MCF 10A (cell line): ENCODE results near the gene CPT1B. TPM values are rescaled to one million over a fixed set of nuclear protein-coding genes. Genes with fewer than 3 reads are reported as not detected.

Experiments
- BruUV-seq: library from RNA; stranded (reverse); fragments of 400-500 nt; replicated peaks from 2 replicates; lab custom pipeline; 2021; lab: Mats Ljungman, UMichigan
- CTCF ChIA-PET: fragments of 300-600 bp; sonication (Branson Sonifier 250); formaldehyde crosslinking; extraction: SDS; loops from one replicate; lab custom pipeline; 2021; ENCODE audit warnings: antibody characterized with exemption, inconsistent platforms; lab: Yijun Ruan, JAX
- POLR2A ChIA-PET: fragments of 300-600, 350-650 bp; sonication (Branson Sonifier 250); formaldehyde crosslinking; extraction: SDS; loops from one replicate; lab custom pipeline; 2020; ENCODE audit warnings: antibody characterized with exemption, inconsistent platforms; lab: Yijun Ruan, JAX
- DNase-seq: peaks from one replicate; pipeline ENCODE4 v3.0.0-alpha.2; 2018; ENCODE audit not compliant: unreplicated experiment
- H3K27ac Mint-ChIP-seq: one replicate; pipeline ENCODE4 v1.8.0; 2022; ENCODE audit warnings: mild to moderate bottlenecking, low read depth, mixed read lengths; ENCODE audit not compliant: unreplicated experiment
- H3K27me3 Mint-ChIP-seq: one replicate; pipeline ENCODE4 v1.8.0; 2022; ENCODE audit warnings: mixed read lengths; ENCODE audit not compliant: insufficient read depth, unreplicated experiment
- H3K36me3 Mint-ChIP-seq: one replicate; pipeline ENCODE4 v1.8.0; 2022; ENCODE audit warnings: mild to moderate bottlenecking, moderate library complexity, mixed read lengths; ENCODE audit not compliant: insufficient read depth, unreplicated experiment
- H3K4me1 Mint-ChIP-seq: one replicate; pipeline ENCODE4 v1.8.0; 2022; ENCODE audit warnings: mixed read lengths; ENCODE audit not compliant: insufficient read depth, unreplicated experiment
- H3K4me3 Mint-ChIP-seq: one replicate; pipeline ENCODE4 v1.8.0; 2022; ENCODE audit warnings: mild to moderate bottlenecking, moderate library complexity, mixed read lengths; ENCODE audit not compliant: unreplicated experiment
- H3K9me3 Mint-ChIP-seq: one replicate; pipeline ENCODE4 v1.8.0; 2022; ENCODE audit warnings: mixed read lengths; ENCODE audit not compliant: unreplicated experiment
- intact Hi-C: fragments of 100-400 bp; cut with micrococcal nuclease; formaldehyde crosslinking; loops from 2 replicates; pipeline ENCODE4 v1.14.1; 2022
- total RNA-seq: library from RNA; stranded (reverse); gene quantifications from 2 replicates; pipeline ENCODE4 v1.2.3, GENCODE V29; 2022
- TF ChIP-seq, protein P1 (sequence below): fragments of 200-600 bp; IDR thresholded peaks from one replicate; pipeline ENCODE4 v1.8.0; 2022; ENCODE audit warnings: antibody characterized with exemption, mild to moderate bottlenecking; ENCODE audit not compliant: unreplicated experiment

CPT1B gene
- total RNA-seq, 1 experiment from 2014 or later = 52.2 TPM

DNA sequence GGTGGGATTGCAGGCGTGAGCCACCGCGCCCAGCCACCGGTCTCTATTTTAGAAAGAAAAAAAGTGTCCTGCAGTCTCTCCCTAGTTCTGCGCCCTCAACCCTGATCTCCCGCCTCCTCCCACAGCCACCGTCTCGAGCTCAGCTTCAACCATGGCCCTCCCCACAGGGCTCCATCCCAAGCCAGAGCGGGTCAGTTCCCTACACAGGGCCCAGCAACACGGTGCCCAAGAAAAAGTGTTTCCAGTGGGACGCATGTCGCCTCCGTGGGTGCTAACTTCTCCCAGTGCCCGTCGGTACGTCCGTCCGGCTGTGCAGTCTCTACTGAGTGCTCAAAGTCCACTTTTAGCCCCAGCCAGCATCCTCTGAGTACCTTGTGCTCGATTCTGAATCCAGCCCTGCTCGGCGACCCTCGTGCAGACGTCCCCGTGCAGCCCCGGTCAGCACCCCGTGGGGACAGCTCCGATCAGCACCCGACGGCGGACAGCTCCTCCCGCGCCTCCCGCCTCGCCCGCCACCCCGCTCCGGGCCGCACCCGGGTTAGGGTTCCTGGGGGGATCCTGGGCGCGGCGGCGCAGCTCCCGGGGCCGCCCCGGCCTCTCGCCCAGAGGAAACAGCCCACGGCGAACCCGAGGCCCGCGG lies 21.7 kb upstream of the CPT1B start:
- CTCF ChIA-PET = no interaction called here
- Mint-ChIP-seq H3K36me3 (peaks cover 6% of the 10 kb centered on the region), H3K27ac (no peak overlapping the region), H3K4me1 (no peaks in the 10 kb centered on the region), H3K27me3 (peaks cover 13% of the 10 kb centered on the region), H3K9me3 (no peaks in the 10 kb centered on the region), H3K4me3 (peak overlapping the region; percentile 50)
- TF ChIP-seq, protein P1, sequence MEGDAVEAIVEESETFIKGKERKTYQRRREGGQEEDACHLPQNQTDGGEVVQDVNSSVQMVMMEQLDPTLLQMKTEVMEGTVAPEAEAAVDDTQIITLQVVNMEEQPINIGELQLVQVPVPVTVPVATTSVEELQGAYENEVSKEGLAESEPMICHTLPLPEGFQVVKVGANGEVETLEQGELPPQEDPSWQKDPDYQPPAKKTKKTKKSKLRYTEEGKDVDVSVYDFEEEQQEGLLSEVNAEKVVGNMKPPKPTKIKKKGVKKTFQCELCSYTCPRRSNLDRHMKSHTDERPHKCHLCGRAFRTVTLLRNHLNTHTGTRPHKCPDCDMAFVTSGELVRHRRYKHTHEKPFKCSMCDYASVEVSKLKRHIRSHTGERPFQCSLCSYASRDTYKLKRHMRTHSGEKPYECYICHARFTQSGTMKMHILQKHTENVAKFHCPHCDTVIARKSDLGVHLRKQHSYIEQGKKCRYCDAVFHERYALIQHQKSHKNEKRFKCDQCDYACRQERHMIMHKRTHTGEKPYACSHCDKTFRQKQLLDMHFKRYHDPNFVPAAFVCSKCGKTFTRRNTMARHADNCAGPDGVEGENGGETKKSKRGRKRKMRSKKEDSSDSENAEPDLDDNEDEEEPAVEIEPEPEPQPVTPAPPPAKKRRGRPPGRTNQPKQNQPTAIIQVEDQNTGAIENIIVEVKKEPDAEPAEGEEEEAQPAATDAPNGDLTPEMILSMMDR = no peak
- no TSS peak for BruUV-seq
- DNase-seq = peak; percentile 9
- POLR2A ChIA-PET = interaction anchor here (0.5 kb wide), 1 partner anchor 16 kb away, joined by 4 read pairs; no protein-coding TSS in a partner anchor
- intact Hi-C loops = no loop called here

DNA sequence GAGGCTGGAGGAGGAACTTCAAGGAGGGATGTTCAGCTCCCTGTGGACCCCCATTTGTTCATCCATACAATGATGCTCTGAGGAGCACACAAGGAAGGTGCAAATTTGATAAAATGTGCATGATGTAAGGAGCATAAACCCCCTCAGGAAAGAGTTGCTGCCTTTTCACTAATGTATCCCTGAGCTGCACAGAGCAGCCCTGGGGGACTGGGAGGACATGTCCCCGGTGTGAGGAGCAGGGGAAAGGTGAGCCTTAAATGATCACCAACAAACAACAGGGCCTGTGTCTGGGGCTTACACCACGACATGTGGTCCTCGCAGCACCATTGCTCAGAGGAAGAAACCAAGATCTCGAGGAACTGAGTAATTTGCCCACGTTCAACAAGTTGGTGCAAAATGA lies 18.9 kb upstream of the CPT1B start:
- Mint-ChIP-seq H3K36me3 (peaks cover 6% of the 10 kb centered on the region), H3K4me3 (no peak overlapping the region), H3K27ac (no peak overlapping the region), H3K4me1 (no peaks in the 10 kb centered on the region), H3K9me3 (no peaks in the 10 kb centered on the region), H3K27me3 (peaks cover 9% of the 10 kb centered on the region)
- POLR2A ChIA-PET = no interaction called here
- CTCF ChIA-PET = interaction anchor here (0.7 kb wide), 1 partner anchor 71 kb away, joined by 5 read pairs; the partner anchor contains the start of gene SCO2
- BruUV-seq = no TSS peak
- TF ChIP-seq, protein P1 = no peak
- intact Hi-C loops = no loop called here
- DNase-seq = no peak

DNA sequence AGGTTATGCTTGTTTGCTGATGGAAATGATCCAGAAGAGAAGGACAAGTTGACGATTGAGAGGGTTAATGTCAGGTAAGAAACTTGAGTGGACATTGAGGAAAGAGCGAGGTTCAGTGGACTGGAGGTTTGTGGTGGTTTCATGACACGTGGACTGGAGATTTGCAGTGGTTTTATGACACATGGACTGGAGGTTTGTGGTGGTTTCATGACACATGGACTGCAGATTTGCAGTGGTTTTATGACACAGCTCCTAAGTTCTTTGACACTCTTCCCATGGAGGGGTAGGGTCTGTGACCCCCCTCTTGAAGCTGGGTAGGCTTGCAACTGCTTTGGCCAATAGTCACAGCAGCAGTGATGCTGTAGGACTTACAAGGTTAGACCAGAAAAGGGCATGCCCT lies 17.0 kb upstream of the CPT1B start:
- POLR2A ChIA-PET = no interaction called here
- peaks cover 9% of the 10 kb centered on the region for H3K9me3 Mint-ChIP-seq
- peaks cover 9% of the 10 kb centered on the region for H3K27me3 Mint-ChIP-seq
- H3K4me3 Mint-ChIP-seq = no peak overlapping the region
- H3K4me1 Mint-ChIP-seq = no peaks in the 10 kb centered on the region
- intact Hi-C loops = no loop called here
- H3K27ac Mint-ChIP-seq = no peak overlapping the region
- BruUV-seq = no TSS peak
- H3K36me3 Mint-ChIP-seq = peaks cover 5% of the 10 kb centered on the region
- no peak for DNase-seq
- CTCF ChIA-PET = interaction anchor here (1.3 kb wide), 1 partner anchor 33 kb away, joined by 3 read pairs; the partner anchor contains the start of gene SYCE3
- TF ChIP-seq, protein P1 = no peak

DNA sequence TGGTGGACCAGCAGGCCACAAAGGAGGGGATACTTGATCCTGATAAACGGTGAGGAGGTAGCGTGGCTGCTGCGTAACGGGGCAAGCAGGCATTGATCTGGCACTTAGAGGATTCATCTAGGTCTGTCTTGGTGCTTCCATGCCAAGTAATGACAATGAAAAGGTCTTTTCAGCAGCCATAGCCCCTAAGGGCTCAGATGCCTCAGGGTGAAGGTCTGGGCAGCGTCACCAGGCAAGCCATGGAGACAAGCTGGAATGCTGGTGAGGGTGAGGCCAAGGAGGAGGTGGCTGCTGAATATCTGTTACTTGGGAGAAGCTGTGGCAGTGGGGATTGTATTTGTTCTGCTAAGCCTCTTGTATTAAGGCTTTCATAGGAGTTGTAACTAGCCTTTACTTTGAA lies 9.2 kb upstream of the CPT1B start:
- H3K27ac Mint-ChIP-seq = no peak overlapping the region
- no peaks in the 10 kb centered on the region for H3K36me3 Mint-ChIP-seq
- H3K27me3 Mint-ChIP-seq = peaks cover 11% of the 10 kb centered on the region
- TF ChIP-seq, protein P1 = no peak
- no peak overlapping the region for H3K4me3 Mint-ChIP-seq
- POLR2A ChIA-PET = interaction anchor here (0.6 to 0.7 kb wide), 2 partner anchors 27 to 177 kb away, joined by 3 read pairs; no protein-coding TSS in a partner anchor
- intact Hi-C loops = no loop called here
- H3K9me3 Mint-ChIP-seq = peaks cover 9% of the 10 kb centered on the region
- CTCF ChIA-PET = interaction anchor here (0.8 to 1.0 kb wide), 2 partner anchors 23 to 33 kb away, joined by 3 read pairs; no protein-coding TSS in a partner anchor
- no peak for DNase-seq
- no peaks in the 10 kb centered on the region for H3K4me1 Mint-ChIP-seq
- no TSS peak for BruUV-seq
